Stimulated activated memory B cell treated with anti-CD40 and anti-IgM and Interleukin-4, amounts not matched to agents 10 μg/mL and 1 μg/mL and 100 μg/mL, for 72 hours (primary cell): Measurements from ENCODE around the gene TMEM169.
"Not testable (repeated sequence)": the region's sequence is repeated elsewhere in the genome, so short reads cannot be mapped to it uniquely, and the experiment has no call there.

Experiments used
- ATAC-seq: fragments of 150-1000 bp; cut with Tn5 transposase; 2 replicates; pipeline ENCODE4 v1.10.0; 2021
- H3K27ac Mint-ChIP-seq: one replicate; pipeline ENCODE4 v1.8.0; 2022; ENCODE audit warnings: mild to moderate bottlenecking, mixed read lengths
- H3K27me3 Mint-ChIP-seq: one replicate; pipeline ENCODE4 v1.8.0; 2022; ENCODE audit warnings: mixed read lengths
- H3K36me3 Mint-ChIP-seq: one replicate; pipeline ENCODE4 v1.8.0; 2022; ENCODE audit warnings: mixed read lengths
- H3K4me1 Mint-ChIP-seq: one replicate; pipeline ENCODE4 v1.8.0; 2022; ENCODE audit warnings: mixed read lengths
- H3K4me3 Mint-ChIP-seq: one replicate; pipeline ENCODE4 v1.8.0; 2022; ENCODE audit warnings: mild to moderate bottlenecking, moderate library complexity, mixed read lengths
- H3K9me3 Mint-ChIP-seq: one replicate; pipeline ENCODE4 v1.8.0; 2022; ENCODE audit warnings: mixed read lengths

TMEM169 gene

DNA sequence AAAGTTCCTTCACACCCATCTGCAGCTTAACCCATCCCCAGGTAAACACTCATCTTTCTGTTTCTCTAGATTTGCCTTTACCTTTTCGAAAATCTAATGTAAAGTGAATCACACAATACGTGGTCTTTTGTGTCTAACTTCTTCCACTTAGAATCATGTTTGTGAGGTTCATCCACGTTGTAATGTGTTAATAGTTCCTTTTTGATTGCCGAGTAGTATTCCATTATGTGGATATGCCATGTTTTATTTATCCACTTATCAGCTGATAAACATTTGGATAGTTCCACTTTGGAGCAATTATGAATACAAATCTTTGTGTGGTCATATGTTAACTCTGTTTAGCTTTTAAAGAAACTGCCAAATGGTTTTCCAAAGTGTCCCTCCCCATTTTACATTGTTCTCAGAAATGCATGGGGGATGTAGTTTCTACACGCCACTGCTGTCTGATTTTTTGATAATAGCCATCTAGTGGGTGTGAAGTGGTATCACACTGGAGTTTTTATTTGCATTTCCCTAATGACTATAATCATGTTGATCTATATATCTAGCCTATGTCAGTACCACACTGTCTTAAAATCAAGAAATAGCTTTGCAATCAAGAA, 22.4 kb upstream of the TMEM169 start:
- H3K9me3 Mint-ChIP-seq: no peaks in the 10 kb centered on the region
- H3K27me3 Mint-ChIP-seq: no peaks in the 10 kb centered on the region
- ATAC-seq: no peak
- H3K4me3 Mint-ChIP-seq: no peak overlapping the region
- H3K36me3 Mint-ChIP-seq: peaks cover 13% of the 10 kb centered on the region
- peaks cover 30% of the 10 kb centered on the region for H3K4me1 Mint-ChIP-seq
- peak overlapping the region; percentile 96 for H3K27ac Mint-ChIP-seq

DNA sequence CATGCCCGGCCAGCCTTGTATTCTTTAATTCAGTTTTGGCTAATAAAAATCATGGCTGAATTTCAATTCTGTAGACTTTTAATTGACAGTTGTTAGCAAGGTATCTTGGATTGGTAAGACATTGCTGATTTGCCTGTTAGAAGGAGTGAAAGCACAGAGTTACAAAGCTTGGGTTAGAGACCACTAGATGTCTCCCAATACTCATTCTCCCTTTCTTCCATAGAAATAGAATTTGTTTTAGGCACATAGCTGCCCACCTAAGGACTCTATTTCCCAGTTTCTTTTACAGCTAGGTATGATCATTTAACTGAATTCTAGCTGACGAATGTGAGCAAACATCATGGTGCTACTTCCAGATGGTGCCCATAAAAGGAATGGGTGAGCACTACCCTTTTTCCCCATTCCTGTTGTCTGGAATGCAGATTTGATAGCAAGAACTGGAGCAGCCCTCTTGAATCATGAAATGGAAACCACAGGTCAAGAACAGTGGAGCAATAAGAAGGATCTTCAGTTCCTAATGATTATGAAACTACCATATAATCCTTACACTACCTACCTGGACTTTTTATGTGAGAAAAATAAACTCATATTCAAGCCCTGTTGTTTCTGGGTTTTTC, 17.6 kb upstream of the TMEM169 start:
- no peak overlapping the region for H3K4me3 Mint-ChIP-seq
- ATAC-seq: no peak
- peak overlapping the region; percentile 42 for H3K27ac Mint-ChIP-seq
- peaks cover 14% of the 10 kb centered on the region for H3K36me3 Mint-ChIP-seq
- H3K9me3 Mint-ChIP-seq: no peaks in the 10 kb centered on the region
- H3K27me3 Mint-ChIP-seq: no peaks in the 10 kb centered on the region
- H3K4me1 Mint-ChIP-seq: peaks cover 3% of the 10 kb centered on the region

GRCh38 chr2:216064665-216065064, 17.1 kb upstream of the TMEM169 start:
- peak overlapping the region; percentile 42 for H3K27ac Mint-ChIP-seq
- peaks cover 6% of the 10 kb centered on the region for H3K4me1 Mint-ChIP-seq
- no peak overlapping the region for H3K4me3 Mint-ChIP-seq
- no peaks in the 10 kb centered on the region for H3K9me3 Mint-ChIP-seq
- H3K27me3 Mint-ChIP-seq: no peaks in the 10 kb centered on the region
- peaks cover 18% of the 10 kb centered on the region for H3K36me3 Mint-ChIP-seq
- no peak for ATAC-seq

DNA sequence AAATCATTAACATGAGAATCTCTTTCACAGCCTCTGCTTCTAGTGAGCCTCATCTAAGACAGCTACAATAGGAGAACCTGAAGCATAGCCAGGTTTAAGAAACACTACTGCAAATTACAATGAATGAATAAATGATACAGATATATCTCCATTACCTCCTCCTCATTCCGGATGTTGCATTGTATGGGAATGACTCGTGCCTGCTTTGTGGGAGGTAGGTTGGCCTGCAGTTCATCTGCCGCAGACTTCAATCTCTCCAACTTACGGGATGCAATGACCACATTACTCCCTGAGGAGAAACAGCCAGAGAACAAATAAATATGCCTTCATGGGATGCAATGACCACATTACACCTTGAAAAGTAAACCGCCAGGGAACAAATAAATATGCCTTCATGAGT, 15.5 kb upstream of the TMEM169 start:
- no peak for ATAC-seq
- Mint-ChIP-seq H3K27ac (no peak overlapping the region), H3K4me1 (peaks cover 6% of the 10 kb centered on the region)

GRCh38 chr2:216069028-216069427, 12.7 kb upstream of the TMEM169 start:
- Mint-ChIP-seq H3K36me3 (peaks cover 16% of the 10 kb centered on the region), H3K27me3 (no peaks in the 10 kb centered on the region), H3K4me1 (peaks cover 8% of the 10 kb centered on the region), H3K9me3 (no peaks in the 10 kb centered on the region), H3K4me3 (no peak overlapping the region), H3K27ac (no peak overlapping the region)
- no peak for ATAC-seq

More for the DNA sequence above, 15.5 kb upstream of the TMEM169 start:
- no peaks in the 10 kb centered on the region for H3K27me3 Mint-ChIP-seq
- peaks cover 18% of the 10 kb centered on the region for H3K36me3 Mint-ChIP-seq
- H3K9me3 Mint-ChIP-seq: no peaks in the 10 kb centered on the region
- no peak overlapping the region for H3K4me3 Mint-ChIP-seq

DNA sequence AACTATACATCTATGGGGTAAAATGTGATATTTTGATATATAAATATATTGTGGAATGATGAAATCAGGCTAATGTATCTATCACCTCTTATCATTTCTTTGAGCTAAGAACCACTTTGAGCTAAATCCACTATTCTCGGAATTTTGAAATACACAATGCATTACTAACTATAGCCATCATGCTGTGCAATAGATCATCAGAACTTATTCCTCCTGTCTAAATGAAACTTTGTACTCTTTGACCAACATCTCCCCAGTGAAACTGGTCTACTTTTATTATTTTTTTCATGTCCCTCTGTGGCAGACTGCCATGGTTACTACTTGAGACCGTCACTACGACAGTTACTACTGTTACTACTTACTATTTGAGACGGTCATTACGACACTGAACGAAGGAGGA, 11.5 kb upstream of the TMEM169 start:
- peaks cover 19% of the 10 kb centered on the region for H3K4me1 Mint-ChIP-seq
- no peaks in the 10 kb centered on the region for H3K9me3 Mint-ChIP-seq
- no peaks in the 10 kb centered on the region for H3K27me3 Mint-ChIP-seq
- no peak overlapping the region for H3K4me3 Mint-ChIP-seq
- ATAC-seq: no peak
- H3K27ac Mint-ChIP-seq: no peak overlapping the region
- H3K36me3 Mint-ChIP-seq: peaks cover 24% of the 10 kb centered on the region

DNA sequence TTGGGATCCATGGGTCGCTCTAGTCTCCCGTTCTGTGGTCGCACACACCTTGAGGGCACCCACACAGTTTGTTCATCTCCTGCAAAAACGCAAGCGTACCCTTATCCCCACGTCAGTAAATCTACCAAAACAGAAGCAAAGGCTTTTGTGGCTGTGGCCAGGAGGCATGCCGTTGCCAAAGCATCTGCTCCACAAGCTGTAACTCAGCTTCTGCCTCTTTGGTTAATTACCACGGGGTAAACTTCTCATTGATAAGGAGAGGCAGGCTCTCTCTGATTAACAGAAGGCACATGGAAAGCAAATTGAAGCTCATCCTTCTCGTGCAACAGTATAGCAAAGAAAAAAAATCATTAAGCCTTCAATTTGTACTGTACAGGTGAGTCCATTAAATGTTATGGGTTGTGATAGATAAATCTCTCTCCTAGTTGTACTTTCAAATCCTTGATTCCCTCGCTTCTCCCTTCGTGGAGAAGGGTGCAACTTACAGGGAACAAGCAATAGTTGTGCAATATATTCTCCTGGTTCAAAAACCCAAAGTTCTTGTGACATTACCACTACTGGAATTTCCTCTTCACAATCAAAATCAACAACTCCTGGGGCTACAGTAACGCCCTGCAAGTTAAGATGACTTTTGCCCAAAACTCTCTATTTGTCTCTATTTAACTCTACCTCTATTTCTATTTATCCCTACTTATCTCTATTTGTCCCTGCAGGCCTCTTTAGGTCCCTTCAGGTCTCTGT, 10.4 kb upstream of the TMEM169 start:
- peaks cover 19% of the 10 kb centered on the region for H3K36me3 Mint-ChIP-seq

DNA sequence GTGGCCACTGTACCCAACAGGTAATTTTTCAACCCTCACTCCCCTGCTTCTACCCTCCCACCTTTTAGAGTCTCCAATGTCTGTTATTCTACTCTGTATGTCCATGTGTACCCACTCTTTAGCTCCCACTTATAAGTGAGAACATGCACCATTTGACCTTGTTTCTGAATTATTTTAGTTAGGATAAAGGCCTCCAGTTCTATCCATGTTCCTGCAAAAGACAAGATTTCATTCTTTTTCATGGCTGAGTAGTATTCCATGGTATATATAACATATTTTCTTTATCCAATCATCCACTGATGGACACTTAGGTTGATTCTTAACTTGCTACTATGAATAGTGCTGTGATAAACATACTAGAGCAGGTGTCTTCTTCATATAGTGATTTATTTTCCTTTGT, 9.2 kb upstream of the TMEM169 start:
- H3K4me3 Mint-ChIP-seq: no peak overlapping the region
- H3K4me1 Mint-ChIP-seq: peaks cover 19% of the 10 kb centered on the region

More for the DNA sequence above, 10.4 kb upstream of the TMEM169 start:
- Mint-ChIP-seq H3K4me3 (no peak overlapping the region), H3K9me3 (no peaks in the 10 kb centered on the region), H3K4me1 (peaks cover 19% of the 10 kb centered on the region), H3K27me3 (no peaks in the 10 kb centered on the region), H3K27ac (no peak overlapping the region)
- no peak for ATAC-seq

GRCh38 chr2:216073773-216074172, 7.9 kb upstream of the TMEM169 start:
- Mint-ChIP-seq H3K36me3 (peaks cover 19% of the 10 kb centered on the region), H3K4me1 (peaks cover 19% of the 10 kb centered on the region), H3K27ac (peak overlapping the region; percentile 73), H3K27me3 (no peaks in the 10 kb centered on the region), H3K9me3 (no peaks in the 10 kb centered on the region), H3K4me3 (no peak overlapping the region)
- ATAC-seq: no peak

More for the DNA sequence above, 9.2 kb upstream of the TMEM169 start:
- Mint-ChIP-seq H3K9me3 (no peaks in the 10 kb centered on the region), H3K27me3 (no peaks in the 10 kb centered on the region), H3K36me3 (peaks cover 19% of the 10 kb centered on the region), H3K27ac (no peak overlapping the region)
- no peak for ATAC-seq

DNA sequence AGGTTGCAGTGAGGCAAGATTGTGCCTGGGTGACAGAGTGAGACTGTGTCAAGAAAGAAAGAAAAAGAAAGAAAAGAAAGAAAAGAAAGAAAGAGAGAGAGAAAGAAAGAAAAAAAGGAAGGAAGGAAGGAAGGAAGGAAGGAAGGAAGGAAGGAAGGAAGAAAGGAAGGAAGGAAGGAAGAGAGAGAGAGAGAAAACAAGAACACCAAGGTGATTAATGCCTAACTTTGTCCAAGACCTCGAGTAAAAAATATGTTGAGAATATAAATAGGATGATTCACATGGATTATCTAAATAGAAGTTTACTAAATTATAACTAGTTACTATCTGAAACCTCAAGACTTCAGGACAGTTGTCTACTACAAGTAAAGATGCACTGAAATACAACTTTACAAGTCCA, 7.3 kb upstream of the TMEM169 start:
- no peak overlapping the region for H3K4me3 Mint-ChIP-seq
- peaks cover 14% of the 10 kb centered on the region for H3K4me1 Mint-ChIP-seq
- H3K9me3 Mint-ChIP-seq: no peaks in the 10 kb centered on the region
- H3K27me3 Mint-ChIP-seq: no peaks in the 10 kb centered on the region
- ATAC-seq: no peak
- peak overlapping the region; percentile 73 for H3K27ac Mint-ChIP-seq
- peaks cover 14% of the 10 kb centered on the region for H3K36me3 Mint-ChIP-seq

DNA sequence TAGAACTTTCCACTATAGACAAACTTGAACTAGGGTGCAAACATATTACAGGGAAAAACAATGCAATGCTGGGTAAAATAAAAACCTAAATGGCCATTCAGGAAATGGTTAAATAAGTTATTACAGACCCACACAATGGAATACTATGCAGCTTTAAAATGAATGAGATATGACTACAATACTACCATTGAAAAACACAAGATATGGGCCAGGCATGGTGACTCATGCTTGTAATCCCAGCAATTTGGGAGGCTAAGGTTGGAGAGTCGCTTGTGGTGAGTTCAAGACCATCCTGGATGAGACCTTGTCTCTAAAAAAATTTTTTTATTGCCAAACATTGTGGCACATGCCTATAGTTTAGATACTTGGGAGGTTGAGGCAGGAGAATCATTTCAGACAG, 6.9 kb upstream of the TMEM169 start:
- no peak overlapping the region for H3K4me3 Mint-ChIP-seq
- no peak for ATAC-seq
- peaks cover 13% of the 10 kb centered on the region for H3K36me3 Mint-ChIP-seq
- no peaks in the 10 kb centered on the region for H3K9me3 Mint-ChIP-seq
- H3K27me3 Mint-ChIP-seq: no peaks in the 10 kb centered on the region
- H3K27ac Mint-ChIP-seq: no peak overlapping the region
- peaks cover 12% of the 10 kb centered on the region for H3K4me1 Mint-ChIP-seq

DNA sequence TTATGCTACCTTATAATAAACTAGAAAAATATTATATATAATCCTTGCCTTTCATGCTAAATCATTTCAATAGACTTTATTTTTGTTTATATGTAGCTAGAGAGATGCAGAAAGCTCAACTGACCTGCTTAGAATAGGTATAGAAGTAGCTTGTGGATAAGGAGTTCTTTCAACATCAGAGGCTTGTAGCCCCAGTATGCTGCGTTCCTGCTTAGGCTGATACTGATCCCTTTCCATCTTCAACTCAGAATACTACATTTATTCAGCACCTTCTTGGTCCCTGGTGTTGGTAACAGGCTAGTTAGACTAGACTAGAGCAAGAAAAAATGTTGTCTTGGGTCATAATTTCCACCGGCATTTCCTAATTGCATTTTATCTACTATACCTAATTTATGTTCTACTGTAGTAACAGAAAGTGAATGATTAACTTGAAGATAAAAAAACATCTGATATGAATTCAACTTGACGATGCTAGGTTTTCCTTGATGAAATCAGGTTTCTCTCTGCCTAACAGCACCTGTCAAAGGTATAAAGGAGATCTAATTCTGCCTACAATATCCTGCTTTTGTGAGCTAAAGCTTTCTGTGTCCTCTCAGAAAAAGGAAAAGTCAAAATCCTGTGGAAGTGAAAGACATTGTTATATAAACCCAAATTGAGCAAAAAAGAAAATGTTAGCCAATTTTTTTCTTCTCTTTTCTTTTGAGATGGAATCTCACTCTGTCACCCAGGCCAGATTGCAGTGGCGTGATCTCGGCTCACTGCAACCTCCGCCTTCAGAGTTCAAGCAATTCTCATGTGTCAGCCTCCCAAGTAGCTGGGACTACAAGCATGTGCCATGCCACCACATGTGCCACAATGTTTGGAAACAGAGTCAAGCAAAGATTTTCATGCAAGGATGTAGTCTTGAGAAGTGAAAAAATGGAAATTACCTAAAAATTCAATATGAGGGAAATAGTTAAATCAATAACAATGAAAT, 5.9 kb upstream of the TMEM169 start:
- Mint-ChIP-seq H3K4me3 (no peak overlapping the region), H3K27me3 (no peaks in the 10 kb centered on the region), H3K9me3 (no peaks in the 10 kb centered on the region), H3K4me1 (peaks cover 12% of the 10 kb centered on the region), H3K27ac (no peak overlapping the region), H3K36me3 (peaks cover 13% of the 10 kb centered on the region)
- ATAC-seq: no peak

- Mint-ChIP-seq H3K4me3 (no peak overlapping the region), H3K4me1 (peaks cover 37% of the 10 kb centered on the region), H3K27me3 (no peaks in the 10 kb centered on the region), H3K36me3 (peaks cover 11% of the 10 kb centered on the region), H3K27ac (no peak overlapping the region), H3K9me3 (no peaks in the 10 kb centered on the region)
- no peak for ATAC-seq
These were observed 2.9 kb upstream of the TMEM169 start for GRCh38 chr2:216078776-216079175.

GRCh38 chr2:216080048-216080447, 1.7 kb upstream of the TMEM169 start:
- not testable (repeated sequence) for H3K4me3 Mint-ChIP-seq, H3K27ac Mint-ChIP-seq, H3K27me3 Mint-ChIP-seq, H3K9me3 Mint-ChIP-seq, H3K36me3 Mint-ChIP-seq, ATAC-seq
- H3K4me1 Mint-ChIP-seq: peaks cover 38% of the 10 kb centered on the region

- H3K27ac Mint-ChIP-seq: peak overlapping the region; percentile 85
These were observed 707 bp upstream of the TMEM169 start for GRCh38 chr2:216081012-216081411.

More at GRCh38 chr2:216081012-216081411, 707 bp upstream of the TMEM169 start:
- Mint-ChIP-seq H3K4me1 (peaks cover 40% of the 10 kb centered on the region), H3K9me3 (no peaks in the 10 kb centered on the region), H3K4me3 (peak overlapping the region; percentile 93), H3K36me3 (no peaks in the 10 kb centered on the region), H3K27me3 (no peaks in the 10 kb centered on the region)
- no peak for ATAC-seq
